ENCODE data around the gene POP5.
"Not testable (repeated sequence)": the region's sequence is repeated elsewhere in the genome, so short reads cannot be mapped to it uniquely, and the experiment has no call there.

The POP5 gene

GRCh38 chr12:120534203-120534702 lies 46.9 kb downstream of the POP5 start, which contains the start of gene RNF10:
Gene RNF10 (plus strand): TSS chr12:120534356. CDS start chr12:120534812, 456 bp downstream.
- no peak for TF ChIP-seq CTCF (conservative IDR thresholded peaks at IDR 0.05; ENCODE audit: low read length)
- H3K4me3 ChIP-seq (ENCODE audit: low read length) = peak within 1 kb of the TSS; percentile 95
- DNase-seq (ENCODE audit: low read depth) = peak; percentile 86

DNA sequence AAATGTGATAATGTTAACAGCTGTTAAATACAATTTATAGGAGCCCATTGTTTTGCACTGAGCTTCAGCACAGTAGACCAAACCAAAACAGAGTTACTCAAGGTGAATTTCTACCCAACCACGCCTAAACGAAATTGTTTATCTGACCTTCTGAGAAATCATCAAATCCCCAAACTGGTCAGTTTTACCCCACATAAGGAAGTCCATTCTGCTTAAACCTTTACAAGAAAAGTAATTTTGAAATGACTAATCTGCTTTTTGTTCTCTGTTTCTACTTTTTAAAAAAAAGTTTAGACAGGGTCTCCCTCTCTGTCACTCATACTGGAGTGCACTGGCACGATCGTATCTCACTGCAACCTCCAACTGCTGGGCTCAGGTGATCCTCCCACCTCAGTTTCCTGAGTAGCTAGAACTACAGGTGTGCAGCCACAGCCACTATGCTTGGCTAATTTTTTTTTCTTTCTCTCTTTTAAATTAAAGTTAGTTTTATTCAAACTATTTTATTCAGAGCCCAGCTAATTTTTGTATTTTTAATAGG lies 48.4 kb downstream of the POP5 start:
- TF ChIP-seq CTCF (conservative IDR thresholded peaks at IDR 0.05; ENCODE audit: low read length) = no peak
- no peak for DNase-seq (ENCODE audit: low read depth)

DNA sequence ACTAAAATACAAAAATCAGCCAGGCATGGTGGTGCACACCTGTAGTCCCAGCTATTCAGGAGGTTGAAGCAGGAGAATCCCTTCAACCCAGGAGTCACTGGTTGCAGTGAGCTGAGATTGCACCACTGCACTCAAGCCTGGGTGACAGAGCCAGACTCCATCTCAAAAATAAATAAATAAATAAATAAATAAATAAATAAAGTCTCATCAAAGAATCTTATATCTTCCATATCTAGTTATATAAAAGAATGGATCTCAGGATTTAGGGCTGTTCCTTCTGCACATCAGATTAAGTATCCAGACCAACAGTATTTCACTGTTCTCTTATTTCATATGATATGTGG lies 50.8 kb downstream of the POP5 start:
- peak overlapping the region; percentile 91 for H3K4me3 ChIP-seq (ENCODE audit: low read length)
- not testable (repeated sequence) for DNase-seq (ENCODE audit: low read depth)

More for the DNA sequence above, 48.4 kb downstream of the POP5 start:
- H3K4me3 ChIP-seq (ENCODE audit: low read length) = no peak overlapping the region

DNA sequence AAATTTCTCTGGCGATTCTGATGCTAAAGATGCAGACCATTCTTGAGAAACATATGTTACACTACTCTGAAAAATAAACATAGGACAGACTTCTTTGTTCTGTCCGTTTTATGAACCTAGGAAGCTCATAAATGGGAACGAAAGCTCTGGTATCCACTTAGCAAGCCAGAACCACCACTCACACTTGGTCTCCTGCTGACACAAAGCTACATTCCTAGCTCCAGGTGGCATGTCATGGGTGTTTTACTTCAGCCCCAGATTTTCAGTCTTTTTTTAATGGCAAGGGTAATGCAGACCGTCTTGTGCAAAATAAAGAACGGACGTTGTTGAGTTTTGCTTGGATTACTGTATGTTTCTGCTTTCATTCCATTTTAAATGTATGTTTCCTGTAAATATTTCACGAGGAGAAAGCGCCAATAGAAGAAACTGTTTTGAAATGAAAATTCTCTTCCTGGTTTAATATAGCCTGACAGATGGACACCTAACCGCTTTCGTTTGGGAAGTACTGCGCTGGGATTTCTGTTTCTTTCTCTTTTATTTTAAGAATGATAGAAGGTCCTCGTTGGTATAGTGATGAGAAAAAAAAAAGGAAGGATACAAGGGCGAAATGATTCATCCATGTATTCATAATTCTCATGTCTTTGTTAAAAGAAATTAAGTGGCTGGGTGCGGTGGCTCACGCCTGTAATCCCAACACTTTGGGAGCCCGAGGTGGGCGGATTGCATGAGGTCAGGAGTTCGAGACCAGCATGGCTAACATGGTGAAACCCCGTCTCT lies 51.4 kb downstream of the POP5 start:
- TF ChIP-seq CTCF (conservative IDR thresholded peaks at IDR 0.05; ENCODE audit: low read length) = peak; percentile 42
- peak; percentile 49 for DNase-seq (ENCODE audit: low read depth)
- peak overlapping the region; percentile 91 for H3K4me3 ChIP-seq (ENCODE audit: low read length)

DNA sequence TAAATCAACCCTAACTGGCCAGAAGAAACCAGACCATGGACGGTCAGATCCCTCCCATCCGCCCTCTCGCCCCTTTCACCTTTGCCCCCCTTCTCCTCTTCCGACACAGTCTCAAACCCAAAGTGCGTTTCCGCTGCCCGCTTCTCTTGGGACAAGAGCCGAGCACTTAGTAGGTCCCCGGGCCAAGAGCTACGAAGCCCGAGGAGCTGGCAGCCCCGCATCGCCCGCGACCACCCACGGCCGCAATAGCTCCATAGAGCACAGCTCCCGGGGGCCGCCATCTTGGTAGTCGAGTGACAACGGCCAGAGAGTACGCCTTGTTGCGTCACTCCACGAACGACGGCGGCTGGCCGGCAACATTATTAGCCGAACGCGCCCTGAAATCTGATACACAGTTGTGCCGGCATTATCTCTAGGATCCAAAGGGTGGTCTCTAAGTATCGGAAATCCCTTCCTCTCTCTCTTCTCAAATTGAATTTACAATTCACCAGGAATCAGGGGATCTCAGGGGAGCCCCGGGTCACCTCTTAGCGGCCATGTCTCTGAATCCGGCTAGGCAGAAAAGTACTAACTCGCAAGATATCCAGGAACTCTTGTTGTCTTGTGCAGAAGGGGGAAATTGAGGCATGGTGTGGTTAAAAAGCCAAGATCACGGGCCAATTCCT lies 52.2 kb downstream of the POP5 start, which contains the start of gene COQ5:
Gene COQ5 (minus strand): TSS at position 298 of the 665 bp plus-strand sequence. CDS start 17 bp downstream, at position 281.
- no peak for TF ChIP-seq CTCF (conservative IDR thresholded peaks at IDR 0.05; ENCODE audit: low read length)
- peak; percentile 74 for DNase-seq (ENCODE audit: low read depth)
- peak within 1 kb of the TSS; percentile 91 for H3K4me3 ChIP-seq (ENCODE audit: low read length)

Data from AG10803 (cell line).